Measurements from ENCODE around the gene ADAMTSL2. TPM values are rescaled to one million over a fixed set of nuclear protein-coding genes. Genes with fewer than 3 reads are reported as not detected.

The ADAMTSL2 gene
- total and polyA plus RNA-seq, 12 donors = 1.00 to 138 (median 56.8) TPM

- H3K36me3 ChIP-seq (replicated peaks in 1 of 2) = no peaks in the 10 kb centered on the region
- H3K4me3 ChIP-seq = no peak overlapping the region
- 79 to 91% (median 87%) methylated on average over 14 to 23 of the region's 23 CpGs for WGBS, 4 donors
- no peak for DNase-seq
- H3K9me3 ChIP-seq (replicated peaks in 1 of 3) = no peaks in the 10 kb centered on the region
- TF ChIP-seq POLR2A (IDR thresholded peaks at IDR 0.05) = no peak
- TF ChIP-seq, protein P1, sequence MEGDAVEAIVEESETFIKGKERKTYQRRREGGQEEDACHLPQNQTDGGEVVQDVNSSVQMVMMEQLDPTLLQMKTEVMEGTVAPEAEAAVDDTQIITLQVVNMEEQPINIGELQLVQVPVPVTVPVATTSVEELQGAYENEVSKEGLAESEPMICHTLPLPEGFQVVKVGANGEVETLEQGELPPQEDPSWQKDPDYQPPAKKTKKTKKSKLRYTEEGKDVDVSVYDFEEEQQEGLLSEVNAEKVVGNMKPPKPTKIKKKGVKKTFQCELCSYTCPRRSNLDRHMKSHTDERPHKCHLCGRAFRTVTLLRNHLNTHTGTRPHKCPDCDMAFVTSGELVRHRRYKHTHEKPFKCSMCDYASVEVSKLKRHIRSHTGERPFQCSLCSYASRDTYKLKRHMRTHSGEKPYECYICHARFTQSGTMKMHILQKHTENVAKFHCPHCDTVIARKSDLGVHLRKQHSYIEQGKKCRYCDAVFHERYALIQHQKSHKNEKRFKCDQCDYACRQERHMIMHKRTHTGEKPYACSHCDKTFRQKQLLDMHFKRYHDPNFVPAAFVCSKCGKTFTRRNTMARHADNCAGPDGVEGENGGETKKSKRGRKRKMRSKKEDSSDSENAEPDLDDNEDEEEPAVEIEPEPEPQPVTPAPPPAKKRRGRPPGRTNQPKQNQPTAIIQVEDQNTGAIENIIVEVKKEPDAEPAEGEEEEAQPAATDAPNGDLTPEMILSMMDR (IDR thresholded peaks at IDR 0.05) = no peak
- peak overlapping the region in 2 of 5 donors; percentile 26 to 84 for H3K27ac ChIP-seq
- peaks cover 17% of the 10 kb centered on the region for H3K27me3 ChIP-seq
- intact Hi-C loops (cut with DNase I) = no loop called here
- no peaks in the 10 kb centered on the region for H3K4me1 ChIP-seq (replicated peaks in 1 of 2)
Observed at GRCh38 chr9:133583586-133583985, 49.1 kb downstream of the ADAMTSL2 start.

DNA sequence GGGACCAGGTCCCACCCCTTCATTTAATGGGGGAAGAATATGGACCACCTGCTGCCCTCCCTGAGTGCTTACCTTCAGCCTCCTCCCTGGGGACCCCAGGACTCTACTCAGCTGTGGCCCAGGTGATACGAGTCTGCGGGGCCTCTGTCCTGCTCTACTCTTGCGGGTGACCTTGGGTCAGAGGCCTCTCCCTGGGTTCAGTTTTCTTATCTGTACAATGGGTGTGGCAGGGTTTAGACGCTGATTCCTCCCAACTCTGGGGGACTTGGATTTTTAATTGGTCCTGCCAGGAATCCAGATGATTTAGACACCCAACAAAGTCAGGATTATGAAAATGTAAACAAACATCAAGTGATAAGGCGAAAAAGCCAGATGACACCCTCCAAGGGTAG lies 49.7 kb downstream of the ADAMTSL2 start:
- Histone ChIP-seq H3K36me3 (replicated peaks in 1 of 2) (no peaks in the 10 kb centered on the region), H3K27me3 (peaks cover 17% of the 10 kb centered on the region), H3K4me1 (replicated peaks in 1 of 2) (no peaks in the 10 kb centered on the region), H3K4me3 (no peak overlapping the region), H3K27ac (peak overlapping the region in 2 of 5 donors; percentile 54 to 84), H3K9me3 (replicated peaks in 1 of 3) (no peaks in the 10 kb centered on the region)
- no peak for TF ChIP-seq POLR2A (IDR thresholded peaks at IDR 0.05)
- TF ChIP-seq, protein P1 (IDR thresholded peaks at IDR 0.05) = no peak
- intact Hi-C loops (cut with DNase I) = no loop called here
- 44 to 56% (median 54%) methylated on average over 5 of the region's 5 CpGs for WGBS, 4 donors
- DNase-seq = no peak

GRCh38 chr9:133584559-133585476 lies 50.3 kb downstream of the ADAMTSL2 start:
- Histone ChIP-seq H3K9me3 (replicated peaks in 1 of 3) (no peaks in the 10 kb centered on the region), H3K27ac (peak overlapping the region in 2 of 5 donors; percentile 54 to 84), H3K4me1 (replicated peaks in 1 of 2) (no peaks in the 10 kb centered on the region), H3K36me3 (replicated peaks in 1 of 2) (no peaks in the 10 kb centered on the region), H3K4me3 (no peak overlapping the region), H3K27me3 (peaks cover 17% of the 10 kb centered on the region)
- intact Hi-C loops (cut with DNase I) = no loop called here
- 13 to 17% (median 14%) methylated on average over 20 to 28 of the region's 28 CpGs for WGBS, 4 donors
- no peak for DNase-seq
- no peak for TF ChIP-seq POLR2A (IDR thresholded peaks at IDR 0.05)
- TF ChIP-seq, protein P1 (IDR thresholded peaks at IDR 0.05) = no peak

GRCh38 chr9:133585481-133586351 lies 51.2 kb downstream of the ADAMTSL2 start:
- Histone ChIP-seq H3K27ac (peak overlapping the region in 2 of 5 donors; percentile 54 to 84), H3K4me1 (replicated peaks in 1 of 2) (no peaks in the 10 kb centered on the region)

More at GRCh38 chr9:133585481-133586351, 51.2 kb downstream of the ADAMTSL2 start:
- TF ChIP-seq, protein P1 (IDR thresholded peaks at IDR 0.05) = no peak
- no peak for TF ChIP-seq POLR2A (IDR thresholded peaks at IDR 0.05)
- no peak overlapping the region for H3K4me3 ChIP-seq
- H3K9me3 ChIP-seq (replicated peaks in 1 of 3) = no peaks in the 10 kb centered on the region
- intact Hi-C loops (cut with DNase I) = no loop called here
- 30 to 39% (median 33%) methylated on average over 23 to 43 of the region's 43 CpGs for whole genome bisulfite sequencing, 4 donors
- no peak for DNase-seq
- H3K36me3 ChIP-seq (replicated peaks in 1 of 2) = no peaks in the 10 kb centered on the region
- peaks cover 17% of the 10 kb centered on the region for H3K27me3 ChIP-seq
